BLaER1 treated with 17β-estradiol and CSF1 and Interleukin-3, amounts not matched to agents 10 nM and 100 nM (cell line): ENCODE measurements around the gene MSI2.

Experiments used
- H3K27ac ChIP-seq, 11 experiments: shearing (Covaris generic); formaldehyde crosslinking; 2 replicates each; pipeline ENCODE4 v1.8.1; 2022
- H3K27me3 ChIP-seq, 11 experiments: shearing (Covaris generic); formaldehyde crosslinking; 2 replicates each; pipeline ENCODE4 v1.8.1; 2022
- H3K36me3 ChIP-seq, 11 experiments: shearing (Covaris generic); formaldehyde crosslinking; 2 replicates each; pipeline ENCODE4 v1.8.1; 2022
- H3K4me1 ChIP-seq, 10 experiments: shearing (Covaris generic); formaldehyde crosslinking; 2 replicates each; pipeline ENCODE4 v1.8.1; 2022
- H3K4me2 ChIP-seq, 11 experiments: shearing (Covaris generic); formaldehyde crosslinking; 2 replicates each; pipeline ENCODE4 v1.8.1; 2022
- H3K4me3 ChIP-seq, 10 experiments: shearing (Covaris generic); formaldehyde crosslinking; 2 replicates each; pipeline ENCODE4 v1.8.1; 2022
- H3K9ac ChIP-seq, 11 experiments: shearing (Covaris generic); formaldehyde crosslinking; 2 replicates each; pipeline ENCODE4 v1.8.1; 2022
- H3K9me3 ChIP-seq, 11 experiments: shearing (Covaris generic); formaldehyde crosslinking; replicated peaks in 1 of 11; 2 replicates each; pipeline ENCODE4 v1.8.1; 2022
- H4K20me1 ChIP-seq, 11 experiments: shearing (Covaris generic); formaldehyde crosslinking; 2 replicates each; pipeline ENCODE4 v1.8.1; 2022
- Cebpa-rat ChIP-seq, 11 experiments: shearing (Covaris generic); IDR thresholded peaks; 2 replicates each; pipeline ENCODE4 v1.8.1; 2022

The MSI2 gene

GRCh38 chr17:57335195-57335792, 79.0 kb downstream of the MSI2 start:
- TF ChIP-seq Cebpa-rat (IDR thresholded peaks at IDR 0.05), result no peak
- peaks cover 0 to 12% (median 0%) of the 10 kb centered on the region in 11 experiments; a peak in 7 of 22 replicates for H3K9me3 ChIP-seq
- no peak overlapping the region for H3K27ac ChIP-seq
- peaks cover 0 to 85% (median 0%) of the 10 kb centered on the region in 11 experiments; a peak in 7 of 22 replicates for H3K27me3 ChIP-seq
- peak overlapping the region in 1 of 11 experiments; percentile 8; a peak in 2 of 22 replicates for H3K4me2 ChIP-seq
- H3K4me3 ChIP-seq, result no peak overlapping the region
- H3K4me1 ChIP-seq, result peaks cover 12 to 46% (median 21%) of the 10 kb centered on the region in 10 experiments
- no peak overlapping the region for H3K9ac ChIP-seq
- H3K36me3 ChIP-seq, result peaks cover 18 to 91% (median 49%) of the 10 kb centered on the region in 11 experiments; a peak in 19 of 22 replicates
- peaks cover 63 to 100% (median 77%) of the 10 kb centered on the region in 11 experiments for H4K20me1 ChIP-seq

- H4K20me1 ChIP-seq, result peaks cover 82 to 99% (median 90%) of the 10 kb centered on the region in 11 experiments
- H3K4me1 ChIP-seq, result peaks cover 12 to 66% (median 36%) of the 10 kb centered on the region in 10 experiments
- H3K4me2 ChIP-seq, result peak overlapping the region in 7 of 11 experiments; percentile 1 to 65 (median 48); a peak in 13 of 22 replicates
Observed at GRCh38 chr17:57337390-57337789, 81.1 kb downstream of the MSI2 start.

GRCh38 chr17:57338257-57338914, 82.1 kb downstream of the MSI2 start:
- Histone ChIP-seq H3K27ac (no peak overlapping the region), H3K27me3 (peaks cover 0 to 99% (median 0%) of the 10 kb centered on the region in 11 experiments; a peak in 7 of 22 replicates), H3K4me1 (peaks cover 12 to 66% (median 36%) of the 10 kb centered on the region in 10 experiments), H3K4me2 (peak overlapping the region; percentile 34 to 75 (median 64)), H3K4me3 (no peak overlapping the region), H4K20me1 (peaks cover 79 to 99% (median 91%) of the 10 kb centered on the region in 11 experiments), H3K36me3 (peaks cover 20 to 91% (median 51%) of the 10 kb centered on the region in 11 experiments; a peak in 19 of 22 replicates), H3K9me3 (peaks cover 0 to 12% (median 0%) of the 10 kb centered on the region in 11 experiments; a peak in 7 of 22 replicates), H3K9ac (no peak overlapping the region)
- TF ChIP-seq Cebpa-rat (IDR thresholded peaks at IDR 0.05), result no peak

More at GRCh38 chr17:57337390-57337789, 81.1 kb downstream of the MSI2 start:
- H3K36me3 ChIP-seq, result peaks cover 20 to 91% (median 52%) of the 10 kb centered on the region in 11 experiments; a peak in 19 of 22 replicates
- H3K9ac ChIP-seq, result no peak overlapping the region
- H3K27ac ChIP-seq, result no peak overlapping the region
- no peak for TF ChIP-seq Cebpa-rat (IDR thresholded peaks at IDR 0.05)
- H3K9me3 ChIP-seq, result peaks cover 0 to 12% (median 0%) of the 10 kb centered on the region in 11 experiments; a peak in 7 of 22 replicates
- no peak overlapping the region for H3K4me3 ChIP-seq
- H3K27me3 ChIP-seq, result peaks cover 0 to 99% (median 0%) of the 10 kb centered on the region in 11 experiments; a peak in 7 of 22 replicates

- TF ChIP-seq Cebpa-rat (IDR thresholded peaks at IDR 0.05), result no peak
- Histone ChIP-seq H3K9me3 (peaks cover 0 to 12% (median 0%) of the 10 kb centered on the region in 11 experiments; a peak in 7 of 22 replicates), H3K4me1 (peaks cover 12 to 66% (median 36%) of the 10 kb centered on the region in 10 experiments), H3K4me3 (no peak overlapping the region), H3K36me3 (peaks cover 20 to 90% (median 59%) of the 10 kb centered on the region in 11 experiments; a peak in 20 of 22 replicates), H3K27ac (no peak overlapping the region), H3K27me3 (peaks cover 0 to 96% (median 0%) of the 10 kb centered on the region in 11 experiments; a peak in 7 of 22 replicates), H3K4me2 (peak overlapping the region in 2 of 11 experiments; percentile 5 to 12; a peak in 2 of 22 replicates), H4K20me1 (peaks cover 63 to 99% (median 84%) of the 10 kb centered on the region in 11 experiments), H3K9ac (no peak overlapping the region)
Observed at GRCh38 chr17:57340160-57340981, 84.0 kb downstream of the MSI2 start.

GRCh38 chr17:57341611-57342540, 85.6 kb downstream of the MSI2 start:
- Histone ChIP-seq H3K4me3 (no peak overlapping the region), H3K27me3 (peaks cover 0 to 85% (median 0%) of the 10 kb centered on the region in 11 experiments; a peak in 7 of 22 replicates), H3K36me3 (peaks cover 16 to 90% (median 63%) of the 10 kb centered on the region in 11 experiments; a peak in 20 of 22 replicates), H4K20me1 (peaks cover 48 to 99% (median 69%) of the 10 kb centered on the region in 11 experiments), H3K9ac (no peak overlapping the region), H3K4me2 (peak overlapping the region in 5 of 11 experiments; percentile 12 to 31 (median 18); a peak in 6 of 22 replicates), H3K27ac (0 out of 22 replicates have a peak overlapping the region, but pooled peaks of 1 of the 11 experiments have one; percentile 7), H3K4me1 (peaks cover 12 to 52% (median 31%) of the 10 kb centered on the region in 10 experiments), H3K9me3 (peaks cover 0 to 4% (median 0%) of the 10 kb centered on the region in 11 experiments; a peak in 7 of 22 replicates)
- no peak for TF ChIP-seq Cebpa-rat (IDR thresholded peaks at IDR 0.05)

GRCh38 chr17:57342963-57343589, 86.8 kb downstream of the MSI2 start:
- no peak overlapping the region for H3K4me3 ChIP-seq
- no peak overlapping the region for H3K4me2 ChIP-seq
- H4K20me1 ChIP-seq, result peaks cover 36 to 99% (median 57%) of the 10 kb centered on the region in 11 experiments
- no peak overlapping the region for H3K9ac ChIP-seq
- no peak overlapping the region for H3K27ac ChIP-seq
- peaks cover 11 to 40% (median 25%) of the 10 kb centered on the region in 10 experiments for H3K4me1 ChIP-seq
- TF ChIP-seq Cebpa-rat (IDR thresholded peaks at IDR 0.05), result no peak
- H3K9me3 ChIP-seq, result 0 out of 22 replicates have a peak, but pooled peaks cover 0 to under 1% (median 0%) of the 10 kb centered on the region in 11 experiments
- H3K36me3 ChIP-seq, result peaks cover 19 to 93% (median 72%) of the 10 kb centered on the region in 11 experiments
- H3K27me3 ChIP-seq, result peaks cover 0 to 73% (median 0%) of the 10 kb centered on the region in 11 experiments; a peak in 7 of 22 replicates

GRCh38 chr17:57343717-57344116, 87.4 kb downstream of the MSI2 start:
- H3K27ac ChIP-seq, result no peak overlapping the region
- H3K36me3 ChIP-seq, result peaks cover 25 to 98% (median 78%) of the 10 kb centered on the region in 11 experiments
- H3K27me3 ChIP-seq, result peaks cover 0 to 66% (median 0%) of the 10 kb centered on the region in 11 experiments; a peak in 7 of 22 replicates
- no peak overlapping the region for H3K9ac ChIP-seq
- H3K4me2 ChIP-seq, result no peak overlapping the region
- H3K4me1 ChIP-seq, result peaks cover 4 to 34% (median 19%) of the 10 kb centered on the region in 10 experiments
- no peak for TF ChIP-seq Cebpa-rat (IDR thresholded peaks at IDR 0.05)
- H3K4me3 ChIP-seq, result no peak overlapping the region
- H3K9me3 ChIP-seq, result 0 out of 22 replicates have a peak, but pooled peaks cover 0 to 7% (median 0%) of the 10 kb centered on the region in 11 experiments
- H4K20me1 ChIP-seq, result peaks cover 30 to 99% (median 51%) of the 10 kb centered on the region in 11 experiments
